Measurements from ENCODE around the gene SLC9A4. TPM values are rescaled to one million over a fixed set of nuclear protein-coding genes. Genes with fewer than 3 reads are reported as not detected.

SLC9A4 gene
- polyA plus RNA-seq, 1 experiment: not detected

DNA sequence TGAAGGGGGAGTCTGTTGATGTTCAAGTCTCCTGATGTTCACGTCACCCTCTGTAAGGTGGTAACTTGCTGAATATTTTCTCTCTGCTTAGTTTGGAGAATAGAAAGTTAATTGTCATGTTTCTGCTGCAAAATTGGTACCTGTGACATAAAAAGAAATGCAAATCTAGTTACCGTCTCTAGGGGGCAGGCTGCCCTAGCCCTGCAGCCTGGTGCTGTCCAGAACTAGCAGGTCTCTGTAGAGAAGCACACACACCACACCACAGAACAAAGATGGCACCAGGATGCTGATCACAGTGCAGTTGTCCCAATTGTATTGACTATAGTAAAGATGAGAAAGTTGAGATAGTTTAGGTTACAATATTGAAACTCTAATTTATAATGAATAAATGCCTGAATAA, 47.0 kb downstream of the SLC9A4 start:
- H3K27me3 ChIP-seq (ENCODE audit: control insufficient read depth, insufficient read depth, low read length): peaks cover 2% of the 10 kb centered on the region
- ChIA-PET CTCF (no interaction called here), POLR2A (no interaction called here)
- DNase-seq (ENCODE audit: low read depth): no peak
- no peaks in the 10 kb centered on the region for H3K36me3 ChIP-seq (ENCODE audit: control insufficient read depth, insufficient read depth, low read length)
- TF ChIP-seq, protein P1, sequence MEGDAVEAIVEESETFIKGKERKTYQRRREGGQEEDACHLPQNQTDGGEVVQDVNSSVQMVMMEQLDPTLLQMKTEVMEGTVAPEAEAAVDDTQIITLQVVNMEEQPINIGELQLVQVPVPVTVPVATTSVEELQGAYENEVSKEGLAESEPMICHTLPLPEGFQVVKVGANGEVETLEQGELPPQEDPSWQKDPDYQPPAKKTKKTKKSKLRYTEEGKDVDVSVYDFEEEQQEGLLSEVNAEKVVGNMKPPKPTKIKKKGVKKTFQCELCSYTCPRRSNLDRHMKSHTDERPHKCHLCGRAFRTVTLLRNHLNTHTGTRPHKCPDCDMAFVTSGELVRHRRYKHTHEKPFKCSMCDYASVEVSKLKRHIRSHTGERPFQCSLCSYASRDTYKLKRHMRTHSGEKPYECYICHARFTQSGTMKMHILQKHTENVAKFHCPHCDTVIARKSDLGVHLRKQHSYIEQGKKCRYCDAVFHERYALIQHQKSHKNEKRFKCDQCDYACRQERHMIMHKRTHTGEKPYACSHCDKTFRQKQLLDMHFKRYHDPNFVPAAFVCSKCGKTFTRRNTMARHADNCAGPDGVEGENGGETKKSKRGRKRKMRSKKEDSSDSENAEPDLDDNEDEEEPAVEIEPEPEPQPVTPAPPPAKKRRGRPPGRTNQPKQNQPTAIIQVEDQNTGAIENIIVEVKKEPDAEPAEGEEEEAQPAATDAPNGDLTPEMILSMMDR (IDR thresholded peaks at IDR 0.05; ENCODE audit: insufficient read depth, low read depth, low read length): peak; percentile 45
- H3K4me3 ChIP-seq (ENCODE audit: low read depth, low read length): no peak overlapping the region

DNA sequence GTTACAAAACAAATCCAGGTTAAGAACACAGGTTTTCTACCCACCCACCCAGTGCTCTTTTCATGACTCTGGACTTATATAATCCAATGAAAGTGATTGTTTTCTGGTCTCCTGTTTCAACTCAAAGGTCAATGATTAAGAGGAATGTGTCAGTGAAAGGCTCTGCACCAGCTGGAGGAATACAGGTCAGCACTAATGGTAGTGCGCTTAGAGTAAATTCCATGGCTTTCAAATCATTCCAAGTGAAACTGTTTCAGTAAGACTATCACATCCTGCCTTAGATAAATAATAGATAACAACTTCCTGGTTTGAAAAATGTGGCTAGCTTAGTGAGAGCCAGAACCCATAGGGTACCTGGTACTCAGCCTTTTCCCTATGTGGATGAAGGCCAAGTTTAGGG, 47.8 kb downstream of the SLC9A4 start:
- no peaks in the 10 kb centered on the region for H3K36me3 ChIP-seq (ENCODE audit: control insufficient read depth, insufficient read depth, low read length)
- no peak for DNase-seq (ENCODE audit: low read depth)
- H3K4me3 ChIP-seq (ENCODE audit: low read depth, low read length): no peak overlapping the region
- CTCF ChIA-PET: no interaction called here
- TF ChIP-seq, protein P1 (IDR thresholded peaks at IDR 0.05; ENCODE audit: insufficient read depth, low read depth, low read length): no peak
- peaks cover 2% of the 10 kb centered on the region for H3K27me3 ChIP-seq (ENCODE audit: control insufficient read depth, insufficient read depth, low read length)
- POLR2A ChIA-PET: interaction anchor here (0.5 kb wide), 1 partner anchor 45 kb away, joined by 3 read pairs; no protein-coding TSS in a partner anchor

DNA sequence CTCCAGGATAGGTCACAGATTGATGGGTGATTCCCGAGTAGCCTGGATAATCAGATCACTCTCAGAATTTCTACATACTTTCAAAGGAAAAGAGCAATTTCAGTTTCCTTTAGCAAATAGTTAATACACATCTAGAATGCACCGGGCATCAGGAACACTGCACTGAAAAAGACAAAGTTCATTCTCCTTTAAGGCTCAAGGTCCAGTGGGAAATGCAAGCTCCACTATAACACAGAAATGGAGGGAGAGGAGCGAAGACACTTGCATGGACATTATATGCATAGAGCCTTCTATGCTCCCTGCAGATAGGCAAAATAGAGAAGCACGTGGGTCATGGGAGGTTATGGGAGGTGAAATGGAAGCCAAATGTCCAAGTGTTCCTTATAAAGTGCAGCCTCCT, 49.1 kb downstream of the SLC9A4 start:
- Histone ChIP-seq H3K36me3 (ENCODE audit: control insufficient read depth, insufficient read depth, low read length) (no peaks in the 10 kb centered on the region), H3K27me3 (ENCODE audit: control insufficient read depth, insufficient read depth, low read length) (peaks cover 2% of the 10 kb centered on the region), H3K4me3 (ENCODE audit: low read depth, low read length) (no peak overlapping the region)
- POLR2A ChIA-PET: no interaction called here
- CTCF ChIA-PET: interaction anchor here (2.6 kb wide), 1 partner anchor 49 kb away, joined by 7 read pairs; the partner anchor contains the start of gene SLC9A4
- DNase-seq (ENCODE audit: low read depth): no peak
- TF ChIP-seq, protein P1 (IDR thresholded peaks at IDR 0.05; ENCODE audit: insufficient read depth, low read depth, low read length): no peak

DNA sequence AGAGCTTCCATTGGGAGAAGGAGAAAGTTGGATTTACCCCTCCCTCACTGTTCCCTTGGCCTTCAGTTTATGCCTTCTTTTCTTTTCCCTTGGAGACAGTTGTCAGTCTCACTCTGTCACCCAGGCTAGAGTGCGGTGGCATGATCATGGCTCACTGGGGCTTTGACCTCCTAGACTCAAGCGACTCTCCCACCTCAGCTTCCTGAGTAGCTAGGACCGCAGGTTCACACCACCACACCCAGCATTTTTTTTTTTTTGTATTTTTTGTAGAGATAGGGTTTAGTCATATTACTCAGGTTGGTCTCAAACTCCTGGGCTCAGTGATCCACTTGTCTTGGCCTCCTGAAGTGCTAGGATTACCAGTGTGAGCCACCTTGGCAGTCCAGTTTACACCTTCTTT, 49.9 kb downstream of the SLC9A4 start:
- POLR2A ChIA-PET: no interaction called here
- Histone ChIP-seq H3K36me3 (ENCODE audit: control insufficient read depth, insufficient read depth, low read length) (no peaks in the 10 kb centered on the region), H3K4me3 (ENCODE audit: low read depth, low read length) (no peak overlapping the region), H3K27me3 (ENCODE audit: control insufficient read depth, insufficient read depth, low read length) (peaks cover 2% of the 10 kb centered on the region)
- DNase-seq (ENCODE audit: low read depth): no peak
- CTCF ChIA-PET: interaction anchor here (2.6 kb wide), 1 partner anchor 50 kb away, joined by 7 read pairs; the partner anchor contains the start of gene SLC9A4
- TF ChIP-seq, protein P1 (IDR thresholded peaks at IDR 0.05; ENCODE audit: insufficient read depth, low read depth, low read length): no peak

DNA sequence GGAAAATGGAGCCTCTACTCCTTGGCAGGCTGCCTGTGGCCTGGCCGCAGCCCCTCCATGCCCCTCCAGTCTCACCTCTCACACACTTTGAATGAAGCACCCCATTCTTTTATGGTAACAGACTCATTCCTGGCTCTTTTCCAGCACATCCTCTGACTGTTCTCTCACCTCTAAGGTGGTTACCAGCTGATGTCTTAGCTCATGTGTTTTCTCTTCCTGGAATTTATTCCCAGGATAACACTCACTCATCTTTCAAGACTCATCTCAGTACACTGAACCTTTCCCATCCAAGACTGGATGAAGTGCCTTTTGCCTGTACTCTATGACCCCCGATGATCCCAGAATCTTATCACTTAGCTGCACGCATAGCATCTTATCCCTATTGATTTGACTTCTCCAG, 50.6 kb downstream of the SLC9A4 start:
- ChIA-PET POLR2A (no interaction called here), CTCF (interaction anchor here (2.6 kb wide), 1 partner anchor 50 kb away, joined by 7 read pairs; the partner anchor contains the start of gene SLC9A4)
- DNase-seq (ENCODE audit: low read depth): no peak

More for the DNA sequence above, 50.6 kb downstream of the SLC9A4 start:
- H3K27me3 ChIP-seq (ENCODE audit: control insufficient read depth, insufficient read depth, low read length): peaks cover 2% of the 10 kb centered on the region
- no peak overlapping the region for H3K4me3 ChIP-seq (ENCODE audit: low read depth, low read length)
- H3K36me3 ChIP-seq (ENCODE audit: control insufficient read depth, insufficient read depth, low read length): no peaks in the 10 kb centered on the region
- TF ChIP-seq, protein P1 (IDR thresholded peaks at IDR 0.05; ENCODE audit: insufficient read depth, low read depth, low read length): no peak
